ENCODE measurements around the gene TUBB. TPM values are rescaled to one million over a fixed set of nuclear protein-coding genes. Genes with fewer than 3 reads are reported as not detected.

The TUBB gene
- total RNA-seq, 3 donors from 2014 or later: 189 to 269 (median 212) TPM

DNA sequence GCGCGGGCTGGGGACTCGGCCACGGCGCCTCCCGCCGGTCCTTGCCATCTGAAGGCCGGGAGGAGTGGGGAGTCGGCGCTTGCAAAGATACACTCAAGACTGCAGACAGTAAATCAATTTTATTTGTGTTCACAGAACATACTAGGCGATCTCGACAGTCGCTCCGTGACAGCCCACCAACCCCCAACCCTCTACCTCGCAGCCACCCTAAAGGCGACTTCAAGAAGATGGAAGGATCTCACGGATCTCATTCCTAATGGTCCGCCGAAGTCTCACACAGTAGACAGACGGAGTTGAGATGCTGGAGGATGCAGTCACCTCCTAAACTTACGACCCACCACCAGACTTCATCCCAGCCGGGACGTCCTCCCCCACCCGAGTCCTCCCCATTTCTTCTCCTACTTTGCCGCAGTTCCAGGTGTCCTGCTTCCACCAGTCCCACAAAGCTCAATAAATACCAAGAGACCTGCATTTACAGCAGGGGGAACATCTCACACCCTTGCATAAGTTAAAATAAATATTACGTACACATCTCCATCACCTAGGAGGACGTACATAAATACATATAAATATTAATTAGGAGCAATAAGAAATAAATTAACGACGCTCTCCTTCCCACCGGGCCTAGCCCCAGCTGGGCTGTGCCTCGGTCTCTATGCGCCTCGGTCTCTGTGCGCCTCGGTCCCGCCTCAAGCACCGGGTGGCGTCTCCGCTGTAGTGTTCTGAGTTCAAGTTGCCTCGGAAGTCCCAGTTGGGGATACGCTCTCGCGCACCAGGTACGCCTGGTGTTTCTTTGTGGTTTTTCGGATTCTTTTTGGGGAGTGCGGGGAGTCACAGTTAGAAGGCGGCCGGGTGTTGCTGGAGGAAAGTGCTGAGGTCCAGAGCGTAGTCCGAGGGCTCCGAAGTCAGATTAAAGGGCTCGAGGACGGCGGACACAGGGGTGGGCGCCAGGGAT lies 23.2 kb downstream of the TUBB start:
- TF ChIP-seq, protein P1, sequence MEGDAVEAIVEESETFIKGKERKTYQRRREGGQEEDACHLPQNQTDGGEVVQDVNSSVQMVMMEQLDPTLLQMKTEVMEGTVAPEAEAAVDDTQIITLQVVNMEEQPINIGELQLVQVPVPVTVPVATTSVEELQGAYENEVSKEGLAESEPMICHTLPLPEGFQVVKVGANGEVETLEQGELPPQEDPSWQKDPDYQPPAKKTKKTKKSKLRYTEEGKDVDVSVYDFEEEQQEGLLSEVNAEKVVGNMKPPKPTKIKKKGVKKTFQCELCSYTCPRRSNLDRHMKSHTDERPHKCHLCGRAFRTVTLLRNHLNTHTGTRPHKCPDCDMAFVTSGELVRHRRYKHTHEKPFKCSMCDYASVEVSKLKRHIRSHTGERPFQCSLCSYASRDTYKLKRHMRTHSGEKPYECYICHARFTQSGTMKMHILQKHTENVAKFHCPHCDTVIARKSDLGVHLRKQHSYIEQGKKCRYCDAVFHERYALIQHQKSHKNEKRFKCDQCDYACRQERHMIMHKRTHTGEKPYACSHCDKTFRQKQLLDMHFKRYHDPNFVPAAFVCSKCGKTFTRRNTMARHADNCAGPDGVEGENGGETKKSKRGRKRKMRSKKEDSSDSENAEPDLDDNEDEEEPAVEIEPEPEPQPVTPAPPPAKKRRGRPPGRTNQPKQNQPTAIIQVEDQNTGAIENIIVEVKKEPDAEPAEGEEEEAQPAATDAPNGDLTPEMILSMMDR (IDR thresholded peaks at IDR 0.05): peak in 1 of 3 donors; percentile 6
- TF ChIP-seq POLR2A (IDR thresholded peaks at IDR 0.05) (no peak), POLR2AphosphoS5 (IDR thresholded peaks at IDR 0.05) (peak in 1 of 3 donors; percentile 1)
- H3K4me1 ChIP-seq: peaks cover 0 to 21% of the 10 kb centered on the region in 2 donors
- peak in 1 of 2 donors; percentile 44 for DNase-seq (ENCODE audit: low spot score in 2 of 2)
- intact Hi-C loops (cut with DNase I; ENCODE audit: low total_unique reads): no loop called here
- H3K9me3 ChIP-seq: no peaks in the 10 kb centered on the region
- no peaks in the 10 kb centered on the region for H3K27me3 ChIP-seq
- H3K36me3 ChIP-seq: no peaks in the 10 kb centered on the region
- H3K27ac ChIP-seq: peak overlapping the region; percentile 97 to 99
- H3K4me3 ChIP-seq: peak overlapping the region; percentile 83 to 93 (median 86)

DNA sequence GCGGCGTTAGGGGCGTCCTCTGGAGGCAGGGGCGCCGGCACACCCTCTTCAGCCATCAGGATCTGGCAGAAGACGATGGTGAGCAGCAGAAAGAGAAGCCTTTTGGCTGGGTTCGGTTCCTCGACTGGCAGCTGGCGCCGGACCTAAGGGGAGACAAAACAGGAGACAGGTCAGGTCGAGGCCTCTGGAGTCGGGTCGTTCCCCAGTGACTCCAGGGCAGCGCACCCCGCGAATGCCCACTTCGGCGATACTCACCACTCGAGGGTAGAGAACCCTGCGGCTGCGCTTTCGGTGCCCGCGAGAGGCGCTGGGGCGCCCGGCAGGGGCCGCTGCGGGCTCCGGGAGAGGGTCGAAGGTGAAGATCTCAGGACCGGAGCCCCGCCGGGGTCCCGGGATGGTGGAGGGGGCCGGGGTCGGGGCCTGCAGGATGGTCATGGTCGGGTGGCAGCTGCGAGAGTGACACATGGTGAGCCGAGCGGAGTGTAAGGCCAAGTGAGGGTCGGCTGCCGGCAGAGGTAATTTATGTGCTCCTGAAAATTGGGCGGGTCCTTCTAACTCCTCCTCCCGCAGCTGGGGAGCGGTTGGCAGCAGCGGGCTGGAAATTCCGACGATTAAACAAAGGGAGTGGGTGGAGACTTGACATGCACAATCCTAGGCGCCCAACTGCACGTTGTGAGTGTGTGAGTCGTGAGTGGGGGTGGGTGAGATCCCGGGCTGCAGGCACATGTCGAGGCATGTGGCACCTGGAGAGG lies 24.1 kb downstream of the TUBB start, which contains the start of gene IER3:
Gene IER3, minus strand, starts transcription at position 494 of the 752 bp plus-strand sequence. Its CDS starts 29 bp downstream, at position 465.
- Histone ChIP-seq H3K27ac (peak within 1 kb of the TSS; percentile 97 to 99), H3K36me3 (no peaks in the 10 kb centered on the region), H3K4me1 (peaks cover 0 to 26% of the 10 kb centered on the region in 2 donors), H3K9me3 (no peaks in the 10 kb centered on the region), H3K4me3 (peak within 1 kb of the TSS; percentile 83 to 93 (median 86)), H3K27me3 (no peaks in the 10 kb centered on the region)
- DNase-seq (ENCODE audit: low spot score in 2 of 2): peak; percentile 88 to 92
- intact Hi-C loops (cut with DNase I; ENCODE audit: low total_unique reads): no loop called here
- TF ChIP-seq, protein P1 (IDR thresholded peaks at IDR 0.05): peak; percentile 42 to 75 (median 54)
- peak; percentile 61 for TF ChIP-seq POLR2A (IDR thresholded peaks at IDR 0.05)
- peak; percentile 94 to 95 (median 94) for TF ChIP-seq POLR2AphosphoS5 (IDR thresholded peaks at IDR 0.05)

DNA sequence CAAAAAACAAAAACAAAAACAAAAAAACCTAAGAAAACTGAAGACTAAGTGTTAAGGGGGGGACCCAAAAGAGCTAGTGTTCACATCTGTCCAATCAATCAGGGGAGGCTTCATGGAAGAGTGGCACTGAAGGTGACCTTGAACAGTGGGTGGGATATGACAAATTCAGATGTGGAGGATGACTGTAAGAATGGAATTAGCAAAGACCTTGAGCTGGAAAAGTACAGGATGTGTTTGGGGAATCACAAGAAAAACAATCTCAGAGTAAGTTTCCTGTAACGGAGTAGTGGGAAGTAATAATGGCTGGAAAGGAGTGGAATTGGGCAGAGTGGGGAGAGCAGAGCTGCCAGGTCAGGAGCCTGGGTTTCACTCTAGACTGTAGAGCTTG lies 27.1 kb downstream of the TUBB start:
- H3K9me3 ChIP-seq: no peaks in the 10 kb centered on the region
- intact Hi-C loops (cut with DNase I; ENCODE audit: low total_unique reads): no loop called here
- H3K27ac ChIP-seq: peak overlapping the region; percentile 68 to 97
- no peaks in the 10 kb centered on the region for H3K27me3 ChIP-seq
- DNase-seq (ENCODE audit: low spot score in 2 of 2): no peak
- H3K4me3 ChIP-seq: no peak overlapping the region
- no peaks in the 10 kb centered on the region for H3K36me3 ChIP-seq
- TF ChIP-seq POLR2AphosphoS5 (IDR thresholded peaks at IDR 0.05) (no peak), POLR2A (IDR thresholded peaks at IDR 0.05) (no peak)
- TF ChIP-seq, protein P1 (IDR thresholded peaks at IDR 0.05): no peak
- H3K4me1 ChIP-seq: peaks cover 0 to 25% of the 10 kb centered on the region in 2 donors

DNA sequence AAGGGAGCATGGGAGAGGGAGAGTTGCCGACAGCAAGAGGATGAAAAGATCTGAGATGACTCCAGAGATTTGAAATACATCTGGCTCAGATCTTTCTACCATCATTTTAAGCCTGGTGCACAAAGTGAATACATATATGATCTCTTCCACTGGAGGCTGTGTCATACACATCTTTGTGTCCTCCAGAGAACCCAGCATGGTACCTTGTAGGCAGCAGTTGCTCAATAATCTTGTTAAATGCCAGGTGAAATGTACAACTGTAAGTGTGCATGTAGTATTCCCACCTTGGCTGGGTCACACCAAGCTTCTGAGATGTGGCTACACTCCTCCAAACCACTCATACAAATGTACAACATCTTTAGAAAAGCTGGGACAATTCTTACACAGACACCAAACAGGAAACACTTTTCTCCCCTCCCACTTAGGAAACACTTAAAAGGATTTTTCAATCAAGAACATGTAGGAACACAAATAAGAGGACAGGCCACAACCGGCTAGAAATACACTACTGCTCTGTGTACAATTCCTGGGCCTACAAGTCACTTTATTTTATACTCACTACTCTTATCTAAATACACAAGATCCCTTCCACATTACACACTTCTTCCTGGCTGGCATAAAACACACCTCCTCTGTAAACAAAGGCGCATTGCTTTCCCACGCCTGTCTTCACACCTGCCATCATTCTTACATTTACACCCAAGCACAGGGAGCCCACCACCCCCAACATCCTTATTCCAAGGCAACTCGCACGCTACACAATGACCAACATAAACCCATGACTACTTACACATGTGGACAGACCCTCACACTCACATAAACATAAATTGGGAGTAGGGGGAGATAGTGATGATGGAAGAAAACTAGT lies 28.0 kb downstream of the TUBB start:
- no peaks in the 10 kb centered on the region for H3K36me3 ChIP-seq
- H3K9me3 ChIP-seq: no peaks in the 10 kb centered on the region
- no peak overlapping the region for H3K4me3 ChIP-seq
- peaks cover 0 to 32% of the 10 kb centered on the region in 2 donors for H3K4me1 ChIP-seq
- TF ChIP-seq POLR2AphosphoS5 (IDR thresholded peaks at IDR 0.05): no peak
- TF ChIP-seq, protein P1 (IDR thresholded peaks at IDR 0.05): no peak
- no peak for TF ChIP-seq POLR2A (IDR thresholded peaks at IDR 0.05)
- H3K27ac ChIP-seq: peak overlapping the region; percentile 68 to 97
- no peaks in the 10 kb centered on the region for H3K27me3 ChIP-seq
- intact Hi-C loops (cut with DNase I; ENCODE audit: low total_unique reads): no loop called here
- no peak for DNase-seq (ENCODE audit: low spot score in 2 of 2)
